ENCODE measurements around the gene FSIP2.

GRCh38 chr2:185700883-185701282 is 37.7 kb upstream of the FSIP2 start:
- TF ChIP-seq CTCF (IDR thresholded peaks at IDR 0.05; ENCODE audit: control extremely low read depth in 1 of 3, insufficient read depth in 1 of 3, low read depth in 1 of 3, low read length in 3 of 3) (no peak), SP1 (IDR thresholded peaks at IDR 0.05; ENCODE audit: low read depth, low read length) (no peak), CREB1 (IDR thresholded peaks at IDR 0.05) (no peak), JUN (IDR thresholded peaks at IDR 0.05; ENCODE audit: low read depth, low read length) (no peak), HDAC2 (IDR thresholded peaks at IDR 0.05; ENCODE audit: borderline replicate concordance in 1 of 2, low read depth in 2 of 2, low read length in 2 of 2) (no peak), POLR2A (IDR thresholded peaks at IDR 0.05; ENCODE audit: control extremely low read depth in 1 of 2, low read depth in 2 of 2, low read length in 2 of 2) (no peak), CHD2 (IDR thresholded peaks at IDR 0.05; ENCODE audit: low read length) (no peak), SIN3A (conservative IDR thresholded peaks at IDR 0.05 in 1 of 2, IDR thresholded peaks at IDR 0.05 in 1 of 2; ENCODE audit: low read depth in 1 of 2, low read length in 2 of 2) (no peak), CHD1 (IDR thresholded peaks at IDR 0.05; ENCODE audit: low read depth, low read length) (no peak), POLR2AphosphoS5 (IDR thresholded peaks at IDR 0.05; ENCODE audit: low read depth, low read length) (no peak), KDM1A (IDR thresholded peaks at IDR 0.05; ENCODE audit: borderline replicate concordance, low read length) (no peak)

All from H1 (cell line).